H9 (cell line): ENCODE measurements around the gene SCARB2. TPM values are rescaled to one million over a fixed set of nuclear protein-coding genes. Genes with fewer than 3 reads are reported as not detected.

Source experiments
- DNase-seq: peaks from one replicate; pipeline ENCODE4 v3.0.0-alpha.2; 2017
- H2AFZ ChIP-seq: one replicate; pipeline ENCODE4 v1.6.1; 2013; ENCODE audit warnings: mild to moderate bottlenecking, low read length, control low read depth, moderate library complexity
- H2AK5ac ChIP-seq: 2 replicates; pipeline ENCODE4 v1.6.1; 2013; ENCODE audit warnings: low read length, control low read depth, mixed read lengths; ENCODE audit not compliant: insufficient read length
- H2BK120ac ChIP-seq: one replicate; pipeline ENCODE4 v1.6.1; 2013; ENCODE audit warnings: low read depth, mild to moderate bottlenecking, low read length, control low read depth, inconsistent platforms; ENCODE audit not compliant: poor library complexity, severe bottlenecking
- H2BK12ac ChIP-seq: 2 replicates; pipeline ENCODE4 v1.6.1; 2013; ENCODE audit warnings: low read length, control low read depth, mixed read lengths, low read depth; ENCODE audit not compliant: insufficient read length
- H2BK15ac ChIP-seq: 2 replicates; pipeline ENCODE4 v1.6.1; 2013; ENCODE audit warnings: low read depth, low read length, control low read depth
- H2BK20ac ChIP-seq: one replicate; pipeline ENCODE4 v1.6.1; 2013; ENCODE audit warnings: low read depth, mild to moderate bottlenecking, low read length, control low read depth, inconsistent platforms; ENCODE audit not compliant: poor library complexity, severe bottlenecking
- H2BK5ac ChIP-seq: 2 replicates; pipeline ENCODE4 v1.6.1; 2013; ENCODE audit warnings: low read length, control low read depth, mixed read lengths; ENCODE audit not compliant: insufficient read length
- H3K14ac ChIP-seq: 2 replicates; pipeline ENCODE4 v1.6.1; 2013; ENCODE audit warnings: low read length, control low read depth; ENCODE audit not compliant: insufficient read depth
- H3K18ac ChIP-seq: 2 replicates; pipeline ENCODE4 v1.6.1; 2013; ENCODE audit warnings: low read depth, mild to moderate bottlenecking, mixed read lengths, low read length, control low read depth; ENCODE audit not compliant: insufficient read length
- H3K23ac ChIP-seq: 2 replicates; pipeline ENCODE4 v1.6.1; 2013; ENCODE audit warnings: low read length, control low read depth, mixed read lengths, low read depth; ENCODE audit not compliant: insufficient read length
- H3K23me2 ChIP-seq: 2 replicates; pipeline ENCODE4 v1.6.1; 2013; ENCODE audit warnings: low read depth, mild to moderate bottlenecking, mixed read lengths, low read length, control low read depth; ENCODE audit not compliant: insufficient read length, poor library complexity, severe bottlenecking
- H3K27ac ChIP-seq: 2 replicates; pipeline ENCODE4 v1.5.1; 2013; ENCODE audit warnings: low read length, control low read depth, mixed read lengths, low read depth; ENCODE audit not compliant: insufficient read length
- H3K27me3 ChIP-seq: 2 replicates; pipeline ENCODE4 v1.6.1; 2013; ENCODE audit warnings: low read length, control low read depth, inconsistent platforms; ENCODE audit not compliant: insufficient read depth
- H3K4ac ChIP-seq: 2 replicates; pipeline ENCODE4 v1.6.1; 2013; ENCODE audit warnings: low read depth, mild to moderate bottlenecking, control low read depth, inconsistent platforms, low read length, moderate library complexity
- H3K4me1 ChIP-seq: 2 replicates; pipeline ENCODE4 v1.6.1; 2013; ENCODE audit warnings: low read length, control low read depth, inconsistent platforms; ENCODE audit not compliant: insufficient read depth
- H3K4me2 ChIP-seq: 2 replicates; pipeline ENCODE4 v1.6.1; 2013; ENCODE audit warnings: low read length, control low read depth, mixed read lengths; ENCODE audit not compliant: insufficient read length, insufficient read depth
- H3K56ac ChIP-seq: 2 replicates; pipeline ENCODE4 v1.6.1; 2013; ENCODE audit warnings: low read depth, mild to moderate bottlenecking, mixed read lengths, low read length, control low read depth; ENCODE audit not compliant: insufficient read length
- H3K79me1 ChIP-seq: 2 replicates; pipeline ENCODE4 v1.6.1; 2013; ENCODE audit warnings: low read depth, mild to moderate bottlenecking, moderate library complexity, low read length, control low read depth, inconsistent platforms; ENCODE audit not compliant: insufficient read depth, poor library complexity, severe bottlenecking
- H3K79me2 ChIP-seq: 2 replicates; pipeline ENCODE4 v1.6.1; 2013; ENCODE audit warnings: low read length, control low read depth, inconsistent platforms; ENCODE audit not compliant: insufficient read depth
- H3K9ac ChIP-seq: 2 replicates; pipeline ENCODE4 v1.6.1; 2013; ENCODE audit warnings: low read length, control low read depth, mixed read lengths; ENCODE audit not compliant: insufficient read length; ENCODE audit errors: extremely low read depth
- H3K9me3 ChIP-seq: one replicate; pipeline ENCODE4 v1.6.1; 2013; ENCODE audit warnings: low read depth, low read length, inconsistent platforms; ENCODE audit not compliant: control insufficient read depth
- H3T11ph ChIP-seq: one replicate; pipeline ENCODE4 v1.6.1; 2013; ENCODE audit warnings: mild to moderate bottlenecking, low read length, control low read depth, inconsistent platforms
- H4K20me1 ChIP-seq: one replicate; pipeline ENCODE4 v1.6.1; 2013; ENCODE audit not compliant: control insufficient read depth, insufficient read length, insufficient read depth
- H4K5ac ChIP-seq: 2 replicates; pipeline ENCODE4 v1.6.1; 2013; ENCODE audit warnings: low read depth, mild to moderate bottlenecking, mixed read lengths, low read length, control low read depth; ENCODE audit not compliant: insufficient read length
- H4K8ac ChIP-seq: replicated peaks from 2 replicates; pipeline ENCODE4 v1.6.1; 2013; ENCODE audit warnings: low read length, control low read depth, mixed read lengths, low read depth; ENCODE audit not compliant: insufficient read length
- H4K91ac ChIP-seq: 2 replicates; pipeline ENCODE4 v1.6.1; 2013; ENCODE audit warnings: low read depth, mild to moderate bottlenecking, moderate library complexity, mixed read lengths, low read length, control low read depth; ENCODE audit not compliant: insufficient read length
- H3K27ac Mint-ChIP-seq, 3 experiments: 2 replicates in 2 of 3; 3 replicates in 1 of 3; pipeline ENCODE4 v1.8.0; 2020 to 2021; ENCODE audit warnings: mixed read lengths in 3 of 3, mild to moderate bottlenecking in 1 of 3, moderate library complexity in 1 of 3
- H3K27me3 Mint-ChIP-seq: 2 replicates; pipeline ENCODE4 v1.8.0; 2021; ENCODE audit warnings: low read depth, mild to moderate bottlenecking, moderate library complexity, mixed read lengths
- H3K36me3 Mint-ChIP-seq, 3 experiments: 2 replicates in 2 of 3; 3 replicates in 1 of 3; pipeline ENCODE4 v1.8.0; 2020 to 2021; ENCODE audit warnings: low read depth in 3 of 3, mixed read lengths in 3 of 3; ENCODE audit not compliant: insufficient read depth in 1 of 3
- H3K4me1 Mint-ChIP-seq, 2 experiments: 2 replicates each; pipeline ENCODE4 v1.8.0; 2020; ENCODE audit warnings: mixed read lengths in 2 of 2
- H3K4me3 Mint-ChIP-seq, 2 experiments: 2 replicates in 1 of 2; 3 replicates in 1 of 2; pipeline ENCODE4 v1.8.0; 2020 to 2021; ENCODE audit warnings: mild to moderate bottlenecking in 2 of 2, mixed read lengths in 2 of 2, moderate library complexity in 1 of 2
- H3K9me3 Mint-ChIP-seq, 2 experiments: 2 replicates in 1 of 2; 3 replicates in 1 of 2; pipeline ENCODE4 v1.8.0; 2020; ENCODE audit warnings: mild to moderate bottlenecking in 2 of 2, mixed read lengths in 2 of 2, moderate library complexity in 1 of 2
- WGBS: extraction: QIAGEN DNeasy Blood & Tissue Kit; methylation state at CpG from one replicate; pipeline ENCODE4 v1.1.7; 2013; ENCODE audit warnings: missing lambda C conversion rate, low lambda C conversion rate, mixed read lengths; ENCODE audit not compliant: insufficient read length; ENCODE audit errors: extremely low coverage; 5-methylcytosine and 5-hydroxymethylcytosine counted together
- total RNA-seq: library from RNA; stranded (reverse); gene quantifications from 2 replicates; pipeline ENCODE4 v1.2.1, GENCODE V29; 2021
- TF ChIP-seq, protein P1 (sequence below): fragments of 200-600 bp; sonication (generic); conservative IDR thresholded peaks from 3 replicates; pipeline ENCODE4 v1.8.0; 2021; ENCODE audit warnings: antibody characterized with exemption, mild to moderate bottlenecking

SCARB2 gene
- total RNA-seq, 1 experiment from 2014 or later: 36.4 TPM

DNA sequence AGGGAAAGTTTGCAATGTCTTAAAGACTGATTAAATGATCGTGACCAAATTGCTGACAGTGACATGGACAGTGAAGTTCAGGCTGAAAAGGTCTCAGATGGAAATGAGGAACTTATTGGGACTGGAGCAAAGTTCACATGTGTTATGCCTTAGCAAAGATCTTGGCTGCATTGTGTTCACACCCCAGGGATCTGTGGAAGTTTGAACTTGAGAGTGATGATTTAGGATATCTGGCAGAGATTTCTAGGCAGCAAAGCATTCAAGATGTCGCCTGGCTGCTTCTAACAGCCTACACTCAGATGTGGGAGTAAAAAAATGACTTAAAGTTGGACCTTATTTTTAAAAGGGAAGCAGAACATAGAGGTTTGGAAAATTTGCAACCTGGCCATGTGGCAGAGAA is 21.4 kb downstream of the SCARB2 start:
- Mint-ChIP-seq H3K27ac (no peak overlapping the region), H3K4me3 (no peak overlapping the region), H3K4me1 (no peaks in the 10 kb centered on the region), H3K36me3 (peaks cover 42 to 46% (median 45%) of the 10 kb centered on the region in 3 experiments), H3K9me3 (peaks cover 8 to 23% of the 10 kb centered on the region in 2 experiments; a peak in 4 of 5 replicates), H3K27me3 (no peaks in the 10 kb centered on the region; the same call in 1 of the 2 replicates)
- Histone ChIP-seq H2BK5ac (no peak overlapping the region), H4K20me1 (no peaks in the 10 kb centered on the region), H3K79me2 (no peaks in the 10 kb centered on the region; the same call in 1 of the 2 replicates), H3K4me2 (no peak overlapping the region), H3K14ac (no peak overlapping the region), H3K27ac (no peak overlapping the region), H3K18ac (no peak overlapping the region), H3K27me3 (no peaks in the 10 kb centered on the region), H2BK15ac (no peak overlapping the region), H2AK5ac (no peak overlapping the region), H2BK12ac (no peak overlapping the region), H3K4me1 (no peaks in the 10 kb centered on the region), H3T11ph (no peak overlapping the region), H2AFZ (no peak overlapping the region), H4K5ac (no peak overlapping the region), H3K9ac (no peak overlapping the region), H3K23ac (no peak overlapping the region), H3K9me3 (peaks cover 5% of the 10 kb centered on the region), H3K79me1 (peaks cover 7% of the 10 kb centered on the region), H3K23me2 (no peaks in the 10 kb centered on the region), H3K4ac (no peak overlapping the region), H2BK120ac (no peak overlapping the region), H4K8ac (no peak overlapping the region), H2BK20ac (no peak overlapping the region), H4K91ac (no peak overlapping the region), H3K56ac (no peak overlapping the region)
- no CpG with 5 or more reads among the region's 2 CpGs for WGBS
- TF ChIP-seq, protein P1, sequence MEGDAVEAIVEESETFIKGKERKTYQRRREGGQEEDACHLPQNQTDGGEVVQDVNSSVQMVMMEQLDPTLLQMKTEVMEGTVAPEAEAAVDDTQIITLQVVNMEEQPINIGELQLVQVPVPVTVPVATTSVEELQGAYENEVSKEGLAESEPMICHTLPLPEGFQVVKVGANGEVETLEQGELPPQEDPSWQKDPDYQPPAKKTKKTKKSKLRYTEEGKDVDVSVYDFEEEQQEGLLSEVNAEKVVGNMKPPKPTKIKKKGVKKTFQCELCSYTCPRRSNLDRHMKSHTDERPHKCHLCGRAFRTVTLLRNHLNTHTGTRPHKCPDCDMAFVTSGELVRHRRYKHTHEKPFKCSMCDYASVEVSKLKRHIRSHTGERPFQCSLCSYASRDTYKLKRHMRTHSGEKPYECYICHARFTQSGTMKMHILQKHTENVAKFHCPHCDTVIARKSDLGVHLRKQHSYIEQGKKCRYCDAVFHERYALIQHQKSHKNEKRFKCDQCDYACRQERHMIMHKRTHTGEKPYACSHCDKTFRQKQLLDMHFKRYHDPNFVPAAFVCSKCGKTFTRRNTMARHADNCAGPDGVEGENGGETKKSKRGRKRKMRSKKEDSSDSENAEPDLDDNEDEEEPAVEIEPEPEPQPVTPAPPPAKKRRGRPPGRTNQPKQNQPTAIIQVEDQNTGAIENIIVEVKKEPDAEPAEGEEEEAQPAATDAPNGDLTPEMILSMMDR: no peak
- no peak for DNase-seq
